BLaER1 treated with 17β-estradiol and CSF1 and Interleukin-3, amounts not matched to agents 10 nM and 100 nM (cell line): ENCODE measurements around the gene PRKG1.

ENCODE experiments used
- H3K27ac ChIP-seq, 11 experiments: shearing (Covaris generic); formaldehyde crosslinking; 2 replicates each; pipeline ENCODE4 v1.8.1; 2022
- H3K27me3 ChIP-seq, 11 experiments: shearing (Covaris generic); formaldehyde crosslinking; 2 replicates each; pipeline ENCODE4 v1.8.1; 2022
- H3K36me3 ChIP-seq, 11 experiments: shearing (Covaris generic); formaldehyde crosslinking; 2 replicates each; pipeline ENCODE4 v1.8.1; 2022
- H3K4me1 ChIP-seq, 10 experiments: shearing (Covaris generic); formaldehyde crosslinking; 2 replicates each; pipeline ENCODE4 v1.8.1; 2022
- H3K4me2 ChIP-seq, 11 experiments: shearing (Covaris generic); formaldehyde crosslinking; 2 replicates each; pipeline ENCODE4 v1.8.1; 2022
- H3K4me3 ChIP-seq, 10 experiments: shearing (Covaris generic); formaldehyde crosslinking; 2 replicates each; pipeline ENCODE4 v1.8.1; 2022
- H3K9ac ChIP-seq, 11 experiments: shearing (Covaris generic); formaldehyde crosslinking; 2 replicates each; pipeline ENCODE4 v1.8.1; 2022
- H3K9me3 ChIP-seq, 11 experiments: shearing (Covaris generic); formaldehyde crosslinking; replicated peaks in 1 of 11; 2 replicates each; pipeline ENCODE4 v1.8.1; 2022
- H4K20me1 ChIP-seq, 11 experiments: shearing (Covaris generic); formaldehyde crosslinking; 2 replicates each; pipeline ENCODE4 v1.8.1; 2022
- Cebpa-rat ChIP-seq, 11 experiments: shearing (Covaris generic); IDR thresholded peaks; 2 replicates each; pipeline ENCODE4 v1.8.1; 2022

The PRKG1 gene

DNA sequence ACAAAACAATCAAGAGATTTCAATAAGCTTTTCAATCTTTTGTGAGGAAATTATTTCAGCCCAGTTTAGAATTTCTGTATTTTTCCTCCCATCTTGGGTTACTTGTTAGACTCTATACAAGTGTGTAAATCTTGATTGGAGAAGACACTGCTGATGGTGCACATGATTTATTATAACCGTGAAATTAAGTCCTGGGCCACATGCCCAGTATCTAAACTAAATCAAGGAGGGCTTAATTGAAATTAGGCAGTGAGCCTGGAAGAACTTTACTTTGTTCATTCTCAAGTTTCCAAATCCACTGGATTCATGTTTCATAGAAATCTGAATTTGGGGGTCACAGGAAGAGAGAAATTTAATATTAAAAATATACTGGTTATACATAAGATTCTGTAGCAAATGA lies 580.6 kb downstream of the PRKG1 start:
- H3K4me1 ChIP-seq, result no peaks in the 10 kb centered on the region
- no peak overlapping the region for H3K9ac ChIP-seq
- H3K27ac ChIP-seq, result no peak overlapping the region
- no peak overlapping the region for H3K4me3 ChIP-seq
- H3K9me3 ChIP-seq, result no peaks in the 10 kb centered on the region
- no peaks in the 10 kb centered on the region for H3K27me3 ChIP-seq
- TF ChIP-seq Cebpa-rat (IDR thresholded peaks at IDR 0.05), result no peak
- no peaks in the 10 kb centered on the region for H4K20me1 ChIP-seq
- no peaks in the 10 kb centered on the region for H3K36me3 ChIP-seq
- no peak overlapping the region for H3K4me2 ChIP-seq

DNA sequence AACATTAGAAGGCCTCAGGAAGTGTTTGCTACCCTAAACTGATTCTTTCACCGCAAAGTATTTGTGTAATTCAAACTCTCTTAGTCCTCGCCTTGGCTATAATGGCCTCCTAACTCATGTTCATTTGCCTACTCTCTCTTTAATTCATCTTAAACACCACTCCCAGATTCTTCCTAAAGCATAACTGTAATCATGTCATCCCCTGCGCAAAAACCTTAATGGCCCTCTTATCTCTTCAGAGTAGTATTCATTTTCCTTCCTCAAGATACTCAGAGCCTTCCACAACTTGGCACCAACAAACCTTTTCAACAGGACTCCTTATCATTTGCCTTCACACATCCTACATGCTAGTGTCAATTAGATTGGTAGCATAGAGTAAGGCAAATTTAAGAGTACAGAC lies 582.2 kb downstream of the PRKG1 start:
- no peak for TF ChIP-seq Cebpa-rat (IDR thresholded peaks at IDR 0.05)
- Histone ChIP-seq H3K4me1 (no peaks in the 10 kb centered on the region), H3K36me3 (no peaks in the 10 kb centered on the region), H3K27me3 (no peaks in the 10 kb centered on the region), H3K9ac (no peak overlapping the region), H3K9me3 (no peaks in the 10 kb centered on the region), H3K4me3 (no peak overlapping the region), H3K27ac (no peak overlapping the region), H4K20me1 (no peaks in the 10 kb centered on the region), H3K4me2 (no peak overlapping the region)

DNA sequence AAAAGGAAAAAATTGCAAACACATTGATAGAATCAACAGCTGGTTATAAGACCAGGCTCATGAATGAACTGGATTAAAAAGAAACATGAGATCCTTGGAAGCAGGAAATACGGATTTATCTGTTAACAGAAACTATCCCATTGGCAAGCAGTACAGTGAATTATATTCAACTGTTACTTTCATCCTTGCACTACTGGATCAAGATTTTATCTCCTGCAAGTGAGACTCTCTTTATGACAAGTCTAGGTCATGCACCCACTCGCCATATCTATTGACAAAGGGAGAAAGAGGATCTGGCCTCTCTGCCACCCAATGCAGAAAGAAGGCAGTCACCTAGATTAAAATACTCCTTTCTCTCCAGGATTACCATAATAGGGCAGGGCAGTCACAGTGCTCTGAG lies 583.7 kb downstream of the PRKG1 start:
- Histone ChIP-seq H3K4me3 (no peak overlapping the region), H3K4me2 (no peak overlapping the region), H3K27me3 (no peaks in the 10 kb centered on the region), H4K20me1 (no peaks in the 10 kb centered on the region), H3K4me1 (no peaks in the 10 kb centered on the region), H3K27ac (no peak overlapping the region), H3K9me3 (no peaks in the 10 kb centered on the region), H3K36me3 (no peaks in the 10 kb centered on the region), H3K9ac (no peak overlapping the region)
- TF ChIP-seq Cebpa-rat (IDR thresholded peaks at IDR 0.05), result no peak

DNA sequence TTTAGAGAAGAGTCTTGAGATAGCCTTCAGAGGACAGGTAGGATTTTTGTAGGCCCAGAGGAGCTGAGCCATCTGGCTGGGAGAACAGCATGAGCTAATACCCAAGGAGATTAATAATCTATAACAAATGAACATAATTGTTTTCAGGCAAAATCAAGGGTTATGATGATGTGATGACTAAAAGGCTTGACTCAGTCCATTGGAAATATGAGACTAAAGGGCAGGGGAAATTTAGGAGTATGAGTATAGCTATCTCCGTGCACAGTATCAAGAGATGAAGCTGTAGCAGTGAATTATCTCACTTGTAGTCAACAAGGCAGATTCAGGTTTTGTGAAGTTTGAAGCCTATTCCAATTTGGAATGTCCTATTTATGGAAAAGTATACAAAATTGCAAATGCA lies 585.1 kb downstream of the PRKG1 start:
- H3K4me1 ChIP-seq, result no peaks in the 10 kb centered on the region
- TF ChIP-seq Cebpa-rat (IDR thresholded peaks at IDR 0.05), result no peak
- no peak overlapping the region for H3K4me2 ChIP-seq
- H3K4me3 ChIP-seq, result no peak overlapping the region
- no peaks in the 10 kb centered on the region for H4K20me1 ChIP-seq
- no peaks in the 10 kb centered on the region for H3K9me3 ChIP-seq
- H3K27ac ChIP-seq, result no peak overlapping the region
- no peak overlapping the region for H3K9ac ChIP-seq
- no peaks in the 10 kb centered on the region for H3K36me3 ChIP-seq
- H3K27me3 ChIP-seq, result no peaks in the 10 kb centered on the region

DNA sequence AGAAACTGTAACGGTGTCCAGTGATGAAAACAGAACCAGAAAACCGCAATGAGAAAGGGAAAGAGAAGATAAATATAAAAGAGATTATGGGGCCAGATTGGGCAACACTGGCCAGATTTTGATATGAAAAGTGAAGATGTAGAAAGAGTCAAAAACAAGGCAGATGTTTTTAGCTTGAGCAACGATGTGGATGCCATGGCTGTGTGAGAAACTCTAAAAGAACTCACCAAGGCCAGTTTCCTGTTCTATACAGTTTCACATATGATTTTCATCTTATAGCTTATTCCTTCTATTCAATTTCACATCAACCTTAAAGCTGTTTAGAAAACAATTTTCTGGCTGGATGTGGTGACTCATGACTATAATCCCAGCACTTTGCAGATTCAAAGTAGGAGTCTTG lies 588.8 kb downstream of the PRKG1 start:
- H3K4me2 ChIP-seq, result no peak overlapping the region
- H3K27me3 ChIP-seq, result no peaks in the 10 kb centered on the region
- no peak overlapping the region for H3K4me3 ChIP-seq
- no peaks in the 10 kb centered on the region for H4K20me1 ChIP-seq
- no peaks in the 10 kb centered on the region for H3K36me3 ChIP-seq
- H3K9me3 ChIP-seq, result no peaks in the 10 kb centered on the region
- H3K4me1 ChIP-seq, result peaks cover 0 to 3% (median 0%) of the 10 kb centered on the region in 10 experiments; a peak in 2 of 20 replicates
- no peak for TF ChIP-seq Cebpa-rat (IDR thresholded peaks at IDR 0.05)
- no peak overlapping the region for H3K27ac ChIP-seq
- no peak overlapping the region for H3K9ac ChIP-seq

DNA sequence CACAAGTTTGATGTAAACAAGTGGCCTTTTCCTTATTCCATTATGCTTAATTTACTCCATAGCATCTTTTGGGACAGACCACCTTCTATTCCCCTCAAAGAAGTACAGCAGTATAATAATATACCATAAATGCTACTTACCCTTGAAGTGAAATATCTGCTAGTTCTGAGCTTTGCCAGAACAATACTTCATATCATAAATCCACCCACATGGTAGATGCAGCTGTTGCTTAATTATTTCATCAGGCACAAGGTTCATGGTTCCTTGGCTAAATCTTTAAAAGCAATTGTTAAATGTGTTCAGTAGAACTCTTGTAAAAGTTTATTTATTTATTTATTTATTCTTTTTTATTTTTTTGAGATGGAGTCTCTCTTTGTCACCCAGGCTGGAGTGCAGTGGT lies 592.2 kb downstream of the PRKG1 start:
- Histone ChIP-seq H3K9me3 (peaks cover 0 to 4% (median 0%) of the 10 kb centered on the region in 11 experiments; a peak in 1 of 22 replicates), H3K9ac (no peak overlapping the region), H3K27me3 (no peaks in the 10 kb centered on the region), H3K4me1 (peaks cover 0 to 4% (median 0%) of the 10 kb centered on the region in 10 experiments; a peak in 2 of 20 replicates), H3K36me3 (no peaks in the 10 kb centered on the region), H3K4me2 (no peak overlapping the region), H3K4me3 (no peak overlapping the region), H3K27ac (no peak overlapping the region), H4K20me1 (no peaks in the 10 kb centered on the region)
- TF ChIP-seq Cebpa-rat (IDR thresholded peaks at IDR 0.05), result no peak

DNA sequence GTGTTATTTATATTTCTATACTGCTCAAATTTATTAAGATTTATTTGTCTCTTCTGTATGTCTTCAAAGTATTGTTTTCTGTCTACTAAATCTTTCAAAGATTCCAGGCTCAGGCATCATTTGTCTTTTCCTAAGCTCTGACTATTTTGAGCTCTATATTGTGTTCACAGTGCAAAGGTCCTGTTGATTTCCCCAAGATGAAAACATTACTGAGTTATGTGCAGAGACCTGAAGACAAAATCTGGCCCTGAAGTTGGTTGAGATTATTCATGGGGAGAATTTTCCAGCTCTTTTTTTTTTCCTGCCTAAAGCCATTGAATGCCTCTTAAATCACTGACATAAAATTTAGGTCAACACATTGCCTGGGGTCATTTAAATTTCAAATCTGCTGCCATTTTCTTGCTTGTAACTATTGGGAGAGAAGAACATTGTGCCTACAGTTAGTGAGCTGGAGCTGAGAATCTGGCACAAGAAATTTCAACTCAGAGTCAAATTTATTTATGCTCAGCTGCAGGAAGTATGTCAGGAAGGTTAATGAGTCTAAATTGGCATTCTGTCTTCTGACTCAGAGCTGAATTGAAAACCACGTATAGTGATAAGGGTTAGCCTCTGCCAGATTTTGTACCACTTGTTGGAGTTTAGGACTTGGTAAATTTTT lies 593.5 kb downstream of the PRKG1 start:
- Histone ChIP-seq H3K4me2 (no peak overlapping the region; a peak in 1 of 22 replicates), H3K4me1 (peaks cover 0 to 4% (median 0%) of the 10 kb centered on the region in 10 experiments; a peak in 2 of 20 replicates), H3K9ac (no peak overlapping the region), H3K27ac (no peak overlapping the region), H3K27me3 (no peaks in the 10 kb centered on the region), H4K20me1 (no peaks in the 10 kb centered on the region), H3K9me3 (peaks cover 0 to 10% (median 0%) of the 10 kb centered on the region in 11 experiments; a peak in 2 of 22 replicates), H3K36me3 (no peaks in the 10 kb centered on the region), H3K4me3 (no peak overlapping the region)
- no peak for TF ChIP-seq Cebpa-rat (IDR thresholded peaks at IDR 0.05)

DNA sequence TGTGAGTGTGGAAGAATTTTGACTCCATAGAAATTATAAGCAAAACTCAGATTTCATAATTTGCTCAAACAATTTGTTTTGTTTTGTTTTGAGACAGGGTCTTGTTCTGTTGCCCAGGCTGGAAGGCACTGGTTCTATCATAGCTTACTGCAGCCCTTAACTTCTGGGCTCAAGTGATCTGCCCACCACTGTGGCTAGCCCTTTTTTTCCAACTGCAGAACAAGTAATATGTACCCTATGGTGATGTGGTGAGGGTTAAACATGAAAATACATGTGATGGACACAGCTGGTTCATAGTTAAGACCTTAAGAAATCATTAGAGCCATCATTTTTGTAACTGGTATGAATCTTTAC lies 594.0 kb downstream of the PRKG1 start:
- H3K4me1 ChIP-seq, result peaks cover 0 to 4% (median 0%) of the 10 kb centered on the region in 10 experiments; a peak in 2 of 20 replicates
- no peaks in the 10 kb centered on the region for H4K20me1 ChIP-seq
- no peaks in the 10 kb centered on the region for H3K27me3 ChIP-seq
- no peak for TF ChIP-seq Cebpa-rat (IDR thresholded peaks at IDR 0.05)
- no peak overlapping the region for H3K27ac ChIP-seq
- H3K36me3 ChIP-seq, result no peaks in the 10 kb centered on the region
- H3K9me3 ChIP-seq, result peaks cover 0 to 10% (median 0%) of the 10 kb centered on the region in 11 experiments; a peak in 2 of 22 replicates
- H3K9ac ChIP-seq, result no peak overlapping the region
- H3K4me3 ChIP-seq, result no peak overlapping the region
- H3K4me2 ChIP-seq, result no peak overlapping the region; a peak in 1 of 22 replicates

DNA sequence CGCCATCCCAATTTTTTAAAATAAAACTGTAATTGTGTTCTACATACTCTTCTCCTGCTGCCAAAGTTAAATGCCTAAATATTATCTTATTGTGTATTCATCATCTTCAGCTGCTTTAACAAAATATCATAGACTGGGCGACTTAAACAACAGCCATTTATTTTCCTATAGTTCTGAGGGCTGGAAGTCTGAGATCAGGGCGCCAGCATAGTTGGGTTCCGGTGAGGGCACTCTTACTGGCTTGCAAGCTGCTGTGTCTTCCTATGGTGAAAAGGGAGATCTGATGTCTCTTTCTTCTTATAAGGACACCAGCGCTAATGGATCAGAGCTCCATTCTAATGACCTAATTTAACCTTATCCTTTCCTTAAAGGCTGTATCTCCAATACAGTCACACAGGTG lies 594.8 kb downstream of the PRKG1 start:
- Histone ChIP-seq H4K20me1 (no peaks in the 10 kb centered on the region), H3K9ac (no peak overlapping the region), H3K27me3 (no peaks in the 10 kb centered on the region), H3K27ac (no peak overlapping the region), H3K4me1 (peaks cover 0 to 4% (median 0%) of the 10 kb centered on the region in 10 experiments; a peak in 2 of 20 replicates), H3K9me3 (peaks cover 0 to 10% (median 0%) of the 10 kb centered on the region in 11 experiments; a peak in 2 of 22 replicates), H3K4me3 (no peak overlapping the region), H3K4me2 (no peak overlapping the region), H3K36me3 (no peaks in the 10 kb centered on the region)
- TF ChIP-seq Cebpa-rat (IDR thresholded peaks at IDR 0.05), result no peak

DNA sequence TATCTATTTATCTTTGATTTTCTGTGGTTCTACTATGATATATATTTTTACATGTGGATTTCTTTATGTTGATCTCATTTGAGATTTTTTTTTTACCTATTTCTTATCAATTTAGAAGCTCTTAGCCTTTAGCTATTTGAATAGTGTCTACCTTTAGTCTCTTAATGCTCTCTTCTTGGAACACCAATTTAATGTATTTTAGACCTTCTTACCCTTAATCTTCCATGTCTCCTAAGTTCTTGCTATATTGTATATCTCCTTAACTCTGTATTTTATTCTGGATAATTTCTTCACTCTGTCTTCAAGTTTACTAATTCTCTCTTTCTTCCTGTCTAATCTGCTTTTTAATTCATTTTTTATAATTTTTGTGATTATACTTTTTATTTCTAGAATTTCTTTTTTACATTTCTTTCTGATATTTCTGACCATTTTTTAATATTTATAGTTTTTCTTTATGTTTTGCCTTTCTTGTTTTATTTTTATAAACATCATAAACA lies 597.8 kb downstream of the PRKG1 start:
- Histone ChIP-seq H4K20me1 (no peaks in the 10 kb centered on the region), H3K4me2 (no peak overlapping the region), H3K4me1 (peaks cover 0 to 4% (median 0%) of the 10 kb centered on the region in 10 experiments; a peak in 2 of 20 replicates), H3K27me3 (no peaks in the 10 kb centered on the region), H3K4me3 (no peak overlapping the region), H3K9me3 (peaks cover 0 to 10% (median 0%) of the 10 kb centered on the region in 11 experiments; a peak in 2 of 22 replicates), H3K9ac (no peak overlapping the region), H3K27ac (no peak overlapping the region), H3K36me3 (no peaks in the 10 kb centered on the region)
- TF ChIP-seq Cebpa-rat (IDR thresholded peaks at IDR 0.05), result no peak
